Activated naive CD8-positive, alpha-beta T cell treated with anti-CD3 and anti-CD28 coated beads, Interleukin-2, amount 10 ng/mL, durations not matched to agents 7 days and 5 days (primary cell): ENCODE measurements around the gene NPLOC4. TPM values are rescaled to one million over a fixed set of nuclear protein-coding genes. Genes with fewer than 3 reads are reported as not detected.
"Not testable (repeated sequence)": the region's sequence is repeated elsewhere in the genome, so short reads cannot be mapped to it uniquely, and the experiment has no call there.

ENCODE experiments used
- ATAC-seq: fragments of 150-1000 bp; cut with Tn5 transposase; one replicate; pipeline ENCODE4 v1.10.0; 2021; ENCODE audit warnings: low read depth, moderate library complexity
- POLR2A ChIA-PET: fragments of 350-600 bp; sonication (Branson Sonifier 250); formaldehyde crosslinking; loops from one replicate; lab custom pipeline; 2021; ENCODE audit warnings: antibody characterized with exemption; lab: Charles Lee
- DNase-seq: peaks from one replicate; pipeline ENCODE4 v3.0.0; 2021
- H3K27ac Mint-ChIP-seq: one replicate; pipeline ENCODE4 v1.8.0; 2022; ENCODE audit warnings: mild to moderate bottlenecking, mixed read lengths
- H3K27me3 Mint-ChIP-seq: one replicate; pipeline ENCODE4 v1.8.0; 2022; ENCODE audit warnings: mild to moderate bottlenecking, moderate library complexity, mixed read lengths
- H3K36me3 Mint-ChIP-seq: one replicate; pipeline ENCODE4 v1.8.0; 2021; ENCODE audit warnings: mild to moderate bottlenecking, mixed read lengths
- H3K4me1 Mint-ChIP-seq: one replicate; pipeline ENCODE4 v1.8.0; 2021; ENCODE audit warnings: mixed read lengths
- H3K4me3 Mint-ChIP-seq: one replicate; pipeline ENCODE4 v1.8.0; 2022; ENCODE audit warnings: mild to moderate bottlenecking, moderate library complexity, mixed read lengths
- H3K9me3 Mint-ChIP-seq: one replicate; pipeline ENCODE4 v1.8.0; 2021; ENCODE audit warnings: mixed read lengths
- total RNA-seq, 2 experiments: library from RNA; stranded (reverse); gene quantifications; one replicate each; pipeline ENCODE4 v1.2.3, GENCODE V29; 2021

Gene NPLOC4
- total RNA-seq, result 100 to 1,000 TPM in 1 of 2 experiments, 10 to 100 TPM in 1; 96.9 to 109 TPM

DNA sequence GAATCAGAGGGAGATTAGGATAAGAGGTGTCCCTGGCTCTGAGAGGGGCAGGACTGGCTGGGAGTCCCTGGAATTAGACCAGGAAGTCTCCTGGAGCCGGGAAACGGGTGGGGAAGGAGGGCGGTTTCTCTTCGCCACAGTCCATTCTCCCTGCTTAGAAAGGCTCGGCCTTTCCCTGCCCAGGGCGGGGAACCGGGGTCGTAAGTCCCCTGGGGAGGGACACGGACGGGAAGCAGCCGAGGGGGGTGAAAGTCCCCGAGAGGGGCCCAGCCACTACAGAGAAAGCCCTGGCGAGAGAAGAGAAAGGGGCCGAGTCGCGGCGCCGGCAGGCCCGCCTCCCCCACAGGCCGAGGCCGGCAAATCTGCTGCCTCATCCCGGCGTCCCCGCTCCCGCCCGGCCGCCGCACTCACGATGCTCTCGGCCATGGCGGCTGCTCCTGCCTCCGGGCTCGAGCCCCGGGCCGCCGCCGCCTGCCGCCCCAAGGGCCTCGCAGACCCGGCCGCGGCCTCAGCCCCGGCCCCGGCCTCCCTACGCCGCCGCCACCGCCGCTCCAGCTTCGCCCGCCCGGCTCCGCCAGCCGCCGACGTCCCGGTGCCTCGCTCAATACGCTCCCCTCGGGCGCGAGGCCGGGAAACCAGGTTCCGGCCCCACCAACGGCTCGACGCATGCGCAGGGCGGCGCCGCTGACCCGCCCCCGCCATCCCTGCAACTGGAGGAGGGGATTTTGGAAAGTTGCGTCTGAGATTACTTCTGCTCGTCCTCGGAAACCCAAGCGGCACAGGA is at the start of gene NPLOC4, which contains the start of gene TSPAN10:
Gene NPLOC4 (minus strand): TSS at position 608 of the 784 bp plus-strand sequence. CDS start 182 bp downstream, at position 426.
Gene TSPAN10 (plus strand): TSS at position 692 of the 784 bp plus-strand sequence. CDS start 5,217 bp downstream, outside the sequence.
- DNase-seq (peak; percentile 93), ATAC-seq (peak; percentile 93)
- no peaks in the 10 kb centered on the region for H3K27me3 Mint-ChIP-seq
- no peaks in the 10 kb centered on the region for H3K9me3 Mint-ChIP-seq
- peak within 1 kb of the TSS; percentile 90 for H3K4me3 Mint-ChIP-seq
- peak within 1 kb of the TSS; percentile 68 for H3K27ac Mint-ChIP-seq
- H3K36me3 Mint-ChIP-seq, result peaks cover 3% of the 10 kb centered on the region
- POLR2A ChIA-PET, result interaction anchor here (0.6 to 1.7 kb wide), 6 partner anchors 16 to 46 kb away, joined by 3 to 12 read pairs (median 5); partner anchors contain the start of genes ARL16, CCDC137, HGS and OXLD1
- H3K4me1 Mint-ChIP-seq, result peaks cover 14% of the 10 kb centered on the region

- Mint-ChIP-seq H3K27ac (no peak overlapping the region), H3K36me3 (peaks cover 16% of the 10 kb centered on the region), H3K27me3 (no peaks in the 10 kb centered on the region), H3K4me3 (no peak overlapping the region), H3K9me3 (no peaks in the 10 kb centered on the region), H3K4me1 (peaks cover 24% of the 10 kb centered on the region)
- no peak for DNase-seq
- ATAC-seq, result no peak
- POLR2A ChIA-PET, result no interaction called here
Observed at GRCh38 chr17:81686614-81687013, 49.7 kb upstream of the NPLOC4 start.

GRCh38 chr17:81685108-81685507 is 48.2 kb upstream of the NPLOC4 start:
- DNase-seq (no peak), ATAC-seq (no peak)
- H3K4me1 Mint-ChIP-seq, result peaks cover 24% of the 10 kb centered on the region
- H3K4me3 Mint-ChIP-seq, result peak overlapping the region; percentile 98
- H3K27me3 Mint-ChIP-seq, result no peaks in the 10 kb centered on the region
- POLR2A ChIA-PET, result interaction anchor here (1.2 to 4.5 kb wide), 5 partner anchors 9 to 172 kb away, joined by 3 to 69 read pairs (median 15); partner anchors contain the start of genes ACTG1, CCDC137, MRPL12 and OXLD1
- peak overlapping the region; percentile 9 for H3K27ac Mint-ChIP-seq
- H3K9me3 Mint-ChIP-seq, result no peaks in the 10 kb centered on the region
- peaks cover 15% of the 10 kb centered on the region for H3K36me3 Mint-ChIP-seq

- DNase-seq (no peak), ATAC-seq (no peak)
- peaks cover 24% of the 10 kb centered on the region for H3K4me1 Mint-ChIP-seq
- peaks cover 12% of the 10 kb centered on the region for H3K36me3 Mint-ChIP-seq
- H3K4me3 Mint-ChIP-seq, result peak overlapping the region; percentile 98
- peak overlapping the region; percentile 67 for H3K27ac Mint-ChIP-seq
- H3K9me3 Mint-ChIP-seq, result no peaks in the 10 kb centered on the region
- H3K27me3 Mint-ChIP-seq, result no peaks in the 10 kb centered on the region
- POLR2A ChIA-PET, result interaction anchor here (1.1 to 4.5 kb wide), 14 partner anchors 9 to 186 kb away, joined by 3 to 69 read pairs (median 5); partner anchors contain the start of genes ACTG1, ARHGDIA, CCDC137 and MCRIP1
Observed at GRCh38 chr17:81684442-81684911, 47.6 kb upstream of the NPLOC4 start.

GRCh38 chr17:81683584-81684441 is 46.9 kb upstream of the NPLOC4 start, which contains the start of the genes ARL16 and HGS:
ARL16 (minus strand) TSS chr17:81683797; CDS start chr17:81683753, 44 bp downstream.
HGS (plus strand) TSS chr17:81684011; CDS start chr17:81684067, 56 bp downstream.
- ATAC-seq, result peak; percentile 98
- Mint-ChIP-seq H3K27me3 (no peaks in the 10 kb centered on the region), H3K4me1 (peaks cover 24% of the 10 kb centered on the region), H3K9me3 (no peaks in the 10 kb centered on the region), H3K36me3 (peaks cover 12% of the 10 kb centered on the region), H3K27ac (peak within 1 kb of the TSS; percentile 90), H3K4me3 (peak within 1 kb of the TSS; percentile 98)
- POLR2A ChIA-PET, result interaction anchor here (0.6 to 4.5 kb wide), 24 partner anchors 9 to 1395 kb away, joined by 3 to 69 read pairs (median 5); partner anchors contain the start of genes ACTG1, ARHGDIA, CCDC137 and FASN
- DNase-seq, result peak; percentile 98

DNA sequence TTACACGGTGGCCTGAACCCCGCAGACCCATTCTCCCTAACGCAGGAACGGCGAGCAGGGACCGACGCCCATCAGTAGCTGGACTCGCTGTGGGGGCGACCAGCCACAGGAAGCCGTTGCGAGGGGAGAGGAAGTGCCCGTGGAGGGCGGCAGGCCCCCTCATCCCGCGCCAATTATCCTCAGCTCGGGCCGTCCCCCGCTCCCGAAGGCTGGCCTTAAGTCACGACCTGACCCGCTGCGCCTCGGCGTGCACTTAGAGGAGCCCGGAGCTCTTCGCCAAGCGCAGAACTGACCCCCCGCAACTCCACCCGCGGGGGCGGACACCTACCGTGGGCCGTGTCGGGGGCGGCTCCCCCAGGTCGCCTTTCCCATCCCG is 46.3 kb upstream of the NPLOC4 start:
- Mint-ChIP-seq H3K27ac (peak overlapping the region; percentile 77), H3K36me3 (peaks cover 10% of the 10 kb centered on the region), H3K4me3 (peak overlapping the region; percentile 98), H3K9me3 (no peaks in the 10 kb centered on the region), H3K27me3 (no peaks in the 10 kb centered on the region), H3K4me1 (peaks cover 24% of the 10 kb centered on the region)
- POLR2A ChIA-PET, result interaction anchor here (0.6 to 4.5 kb wide), 24 partner anchors 8 to 1394 kb away, joined by 3 to 69 read pairs (median 5); partner anchors contain the start of genes ACTG1, ARHGDIA, CCDC137 and FASN
- DNase-seq, result no peak
- ATAC-seq, result peak; percentile 28

DNA sequence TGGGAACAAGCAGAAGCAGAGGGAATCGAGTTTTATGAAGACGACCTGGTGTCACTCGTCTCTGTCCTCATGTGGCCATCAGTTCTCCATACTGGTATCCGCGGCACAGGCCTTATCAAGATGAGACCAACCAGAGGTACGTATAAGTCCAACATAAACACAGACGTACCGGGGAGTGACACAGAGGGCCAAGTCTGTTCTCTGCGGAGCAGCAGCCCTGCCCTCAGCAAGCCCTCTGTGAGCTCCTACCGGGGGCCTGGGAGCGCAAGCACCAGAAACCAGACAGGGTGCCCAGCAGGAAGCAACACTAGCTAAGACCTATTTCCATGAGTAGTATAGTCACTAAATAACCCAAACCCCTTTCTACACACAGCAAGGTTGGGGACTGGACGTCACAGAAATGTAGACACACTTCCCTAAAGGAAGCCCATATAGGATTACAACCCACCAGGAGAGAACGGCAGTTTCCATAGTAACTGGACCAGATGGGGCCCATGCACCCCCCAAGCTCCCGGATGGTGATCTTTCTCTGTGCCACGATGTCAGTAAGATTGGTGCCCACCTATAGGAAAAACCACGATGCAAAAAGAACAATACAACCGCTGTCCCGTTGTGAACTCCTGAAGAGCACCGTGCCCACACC is 45.8 kb upstream of the NPLOC4 start:
- POLR2A ChIA-PET, result interaction anchor here (0.6 to 4.5 kb wide), 15 partner anchors 8 to 1393 kb away, joined by 3 to 69 read pairs (median 6); partner anchors contain the start of genes CCDC137, MCRIP1, MRPL12 and NPLOC4
- ATAC-seq (no peak), DNase-seq (no peak)
- Mint-ChIP-seq H3K36me3 (peaks cover 10% of the 10 kb centered on the region), H3K4me1 (peaks cover 24% of the 10 kb centered on the region), H3K4me3 (peak overlapping the region; percentile 98), H3K27ac (peak overlapping the region; percentile 77), H3K27me3 (no peaks in the 10 kb centered on the region), H3K9me3 (no peaks in the 10 kb centered on the region)

GRCh38 chr17:81681672-81682071 is 44.8 kb upstream of the NPLOC4 start:
- no peak for ATAC-seq
- DNase-seq, result no peak
- H3K27ac Mint-ChIP-seq, result no peak overlapping the region
- POLR2A ChIA-PET, result interaction anchor here (3.7 to 4.5 kb wide), 2 partner anchors 15 to 21 kb away, joined by 54 to 69 read pairs; partner anchors contain the start of genes CCDC137, MRPL12 and OXLD1
- H3K4me3 Mint-ChIP-seq, result no peak overlapping the region
- peaks cover 5% of the 10 kb centered on the region for H3K36me3 Mint-ChIP-seq
- no peaks in the 10 kb centered on the region for H3K27me3 Mint-ChIP-seq
- H3K9me3 Mint-ChIP-seq, result no peaks in the 10 kb centered on the region
- peaks cover 22% of the 10 kb centered on the region for H3K4me1 Mint-ChIP-seq

- Mint-ChIP-seq H3K27me3 (no peaks in the 10 kb centered on the region), H3K4me3 (no peak overlapping the region), H3K4me1 (peaks cover 16% of the 10 kb centered on the region), H3K9me3 (no peaks in the 10 kb centered on the region), H3K27ac (no peak overlapping the region), H3K36me3 (peaks cover 1% of the 10 kb centered on the region)
- ATAC-seq (no peak), DNase-seq (no peak)
- POLR2A ChIA-PET, result interaction anchor here (0.7 to 1.4 kb wide), 5 partner anchors 10 to 59 kb away, joined by 3 to 4 read pairs (median 3); partner anchors contain the start of genes CCDC137, MRPL12 and OXLD1
Observed at GRCh38 chr17:81680150-81680549, 43.2 kb upstream of the NPLOC4 start.

GRCh38 chr17:81676906-81677305 is 40.0 kb upstream of the NPLOC4 start:
- Mint-ChIP-seq H3K27ac (no peak overlapping the region), H3K4me1 (peaks cover 2% of the 10 kb centered on the region), H3K9me3 (no peaks in the 10 kb centered on the region), H3K27me3 (no peaks in the 10 kb centered on the region), H3K36me3 (peaks cover 3% of the 10 kb centered on the region), H3K4me3 (no peak overlapping the region)
- POLR2A ChIA-PET, result interaction anchor here (0.6 to 0.8 kb wide), 2 partner anchors 35 to 1101 kb away, joined by 3 to 4 read pairs; no protein-coding TSS in a partner anchor
- DNase-seq (no peak), ATAC-seq (no peak)

- not testable (repeated sequence) for H3K27ac Mint-ChIP-seq, H3K9me3 Mint-ChIP-seq, ATAC-seq, H3K27me3 Mint-ChIP-seq, H3K4me1 Mint-ChIP-seq, H3K36me3 Mint-ChIP-seq, DNase-seq, H3K4me3 Mint-ChIP-seq
- POLR2A ChIA-PET, result interaction anchor here (0.6 to 2.8 kb wide), 3 partner anchors 7 to 27 kb away, joined by 3 to 9 read pairs (median 4); partner anchors contain the start of genes ARL16 and HGS
Observed at GRCh38 chr17:81675515-81676221, 38.8 kb upstream of the NPLOC4 start.
